PFSK-1 (cell line): ENCODE results near the gene KCTD11.

ENCODE experiments used
- FOXP2 ChIP-seq: optimal IDR thresholded peaks from 2 replicates; pipeline ENCODE3; 2011; ENCODE audit warnings: borderline replicate concordance, control low read depth, inconsistent platforms; ENCODE audit not compliant: insufficient read depth; ENCODE audit errors: extremely low read length, extremely low read depth
- POLR2AphosphoS5 ChIP-seq: IDR thresholded peaks from 2 replicates; pipeline ENCODE4 v1.6.1; 2012; ENCODE audit warnings: low read depth, mild to moderate bottlenecking, control low read depth, low read length, moderate library complexity
- REST ChIP-seq, 2 experiments: IDR thresholded peaks; 2 replicates each; pipeline versions ENCODE4 v1.6.1 to v1.8.0; 2011 to 2012; ENCODE audit warnings: low read depth in 2 of 2, low read length in 2 of 2, control low read depth in 1 of 2, inconsistent platforms in 1 of 2, mild to moderate bottlenecking in 1 of 2, moderate library complexity in 1 of 2; ENCODE audit not compliant: insufficient read depth in 1 of 2
- SIN3A ChIP-seq: IDR thresholded peaks from 2 replicates; pipeline ENCODE4 v1.6.1; 2012; ENCODE audit warnings: mild to moderate bottlenecking, low read length, moderate library complexity, borderline replicate concordance; ENCODE audit not compliant: insufficient read depth
- TAF1 ChIP-seq: IDR thresholded peaks from 2 replicates; pipeline ENCODE4 v1.6.1; 2012; ENCODE audit warnings: low read length, control low read depth, borderline replicate concordance; ENCODE audit not compliant: insufficient read depth

Gene KCTD11

DNA sequence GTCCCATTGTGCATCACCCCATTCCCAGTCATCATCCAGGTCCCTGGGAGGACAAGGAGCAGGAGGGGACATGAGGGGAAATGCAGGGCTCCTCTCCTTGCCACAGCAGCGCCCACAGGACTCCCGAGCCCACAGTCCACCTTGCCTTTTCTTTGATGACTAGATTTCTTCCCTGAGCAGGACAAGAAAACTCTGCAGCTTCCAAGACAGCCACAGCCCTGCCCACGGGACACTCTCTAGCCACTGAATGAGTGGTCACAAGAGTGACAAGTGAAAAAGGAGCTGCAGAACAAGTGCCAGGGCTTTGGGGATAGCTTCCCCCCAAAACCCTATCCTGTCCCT is 27.6 kb upstream of the KCTD11 start:
- TF ChIP-seq REST (IDR thresholded peaks at IDR 0.05; ENCODE audit: insufficient read depth in 1 of 2, low read depth in 2 of 2, low read length in 2 of 2) (no peak), TAF1 (no peak), SIN3A (no peak), FOXP2 (no peak), POLR2AphosphoS5 (no peak)

DNA sequence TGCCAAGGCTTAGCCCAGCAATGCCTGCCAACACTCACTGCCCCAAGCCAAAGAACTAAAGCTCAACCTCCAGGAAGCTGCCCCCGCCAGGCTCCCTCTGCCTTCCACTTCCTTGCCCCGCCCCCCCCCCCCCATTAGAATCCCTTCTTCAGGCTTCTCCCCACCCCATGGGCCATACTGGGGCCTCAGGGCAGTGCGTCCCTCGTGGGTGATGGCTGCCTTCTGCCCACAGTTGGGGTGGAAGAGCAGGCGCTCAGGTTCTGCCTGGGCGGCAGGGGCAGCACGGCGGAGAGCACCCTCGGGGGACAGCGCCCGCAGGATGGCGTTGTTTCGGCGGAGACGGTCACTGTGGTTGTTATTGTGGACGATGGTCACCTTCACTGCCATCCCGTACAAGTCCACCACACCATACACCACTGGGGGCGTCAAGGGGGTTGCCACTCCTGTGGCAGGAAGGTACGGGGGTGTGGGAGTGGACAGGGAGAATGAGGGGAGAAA is 26.9 kb upstream of the KCTD11 start:
- no peak for TF ChIP-seq POLR2AphosphoS5

- TF ChIP-seq FOXP2 = no peak
- no peak for TF ChIP-seq TAF1
- TF ChIP-seq POLR2AphosphoS5 = no peak
- no peak for TF ChIP-seq SIN3A
- no peak for TF ChIP-seq REST (IDR thresholded peaks at IDR 0.05; ENCODE audit: insufficient read depth in 1 of 2, low read depth in 2 of 2, low read length in 2 of 2)
Measured at GRCh38 chr17:7326186-7326585, 25.8 kb upstream of the KCTD11 start.

- no peak for TF ChIP-seq POLR2AphosphoS5
- TF ChIP-seq SIN3A = no peak
- TF ChIP-seq TAF1 = no peak
- no peak for TF ChIP-seq FOXP2
- no peak for TF ChIP-seq REST (IDR thresholded peaks at IDR 0.05; ENCODE audit: insufficient read depth in 1 of 2, low read depth in 2 of 2, low read length in 2 of 2)
Measured at GRCh38 chr17:7327056-7327455, 24.9 kb upstream of the KCTD11 start.

DNA sequence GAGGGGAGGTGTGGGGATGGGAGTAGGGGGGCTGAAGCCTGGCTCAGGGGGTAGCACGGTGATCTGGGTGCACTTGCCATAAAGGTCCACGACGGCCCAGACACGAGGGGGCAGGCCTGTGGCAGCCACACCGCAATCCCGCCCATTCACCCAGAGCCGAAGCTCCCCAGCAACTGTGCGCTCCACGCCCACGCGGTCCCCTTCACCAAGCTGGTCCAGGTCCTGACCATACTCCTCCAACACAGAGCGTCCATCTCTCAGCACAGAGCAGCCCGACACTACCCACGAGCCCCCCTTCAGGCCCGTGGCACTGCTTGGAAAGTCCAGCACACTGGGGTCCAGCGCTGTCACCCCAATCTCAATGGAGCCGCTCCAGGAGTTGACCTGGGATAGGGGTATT is 24.5 kb upstream of the KCTD11 start:
- TF ChIP-seq REST (IDR thresholded peaks at IDR 0.05; ENCODE audit: insufficient read depth in 1 of 2, low read depth in 2 of 2, low read length in 2 of 2) = no peak
- no peak for TF ChIP-seq TAF1
- TF ChIP-seq FOXP2 = no peak
- no peak for TF ChIP-seq SIN3A
- TF ChIP-seq POLR2AphosphoS5 = no peak
